ENCODE measurements around the gene AGAP3.

AGAP3 gene

GRCh38 chr7:151126491-151127137 is 40.3 kb downstream of the AGAP3 start:
- Histone ChIP-seq H3K36me3 (replicated peaks) (peaks cover 37% of the 10 kb centered on the region), H3K27ac (no peak overlapping the region), H3K4me3 (ENCODE audit: low read depth, low read length) (no peak overlapping the region), H3K27me3 (replicated peaks) (no peaks in the 10 kb centered on the region)
- TF ChIP-seq, protein P1, sequence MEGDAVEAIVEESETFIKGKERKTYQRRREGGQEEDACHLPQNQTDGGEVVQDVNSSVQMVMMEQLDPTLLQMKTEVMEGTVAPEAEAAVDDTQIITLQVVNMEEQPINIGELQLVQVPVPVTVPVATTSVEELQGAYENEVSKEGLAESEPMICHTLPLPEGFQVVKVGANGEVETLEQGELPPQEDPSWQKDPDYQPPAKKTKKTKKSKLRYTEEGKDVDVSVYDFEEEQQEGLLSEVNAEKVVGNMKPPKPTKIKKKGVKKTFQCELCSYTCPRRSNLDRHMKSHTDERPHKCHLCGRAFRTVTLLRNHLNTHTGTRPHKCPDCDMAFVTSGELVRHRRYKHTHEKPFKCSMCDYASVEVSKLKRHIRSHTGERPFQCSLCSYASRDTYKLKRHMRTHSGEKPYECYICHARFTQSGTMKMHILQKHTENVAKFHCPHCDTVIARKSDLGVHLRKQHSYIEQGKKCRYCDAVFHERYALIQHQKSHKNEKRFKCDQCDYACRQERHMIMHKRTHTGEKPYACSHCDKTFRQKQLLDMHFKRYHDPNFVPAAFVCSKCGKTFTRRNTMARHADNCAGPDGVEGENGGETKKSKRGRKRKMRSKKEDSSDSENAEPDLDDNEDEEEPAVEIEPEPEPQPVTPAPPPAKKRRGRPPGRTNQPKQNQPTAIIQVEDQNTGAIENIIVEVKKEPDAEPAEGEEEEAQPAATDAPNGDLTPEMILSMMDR (IDR thresholded peaks at IDR 0.05; ENCODE audit: low read depth, low read length, missing control alignments): no peak
- DNase-seq: no peak
- in situ Hi-C loops (cut with HindIII; ENCODE audit: low pct_ligation_motif_present, low sequenced_read_pairs): no loop called here

GRCh38 chr7:151128144-151128543 is 41.9 kb downstream of the AGAP3 start:
- H3K36me3 ChIP-seq (replicated peaks): peaks cover 38% of the 10 kb centered on the region
- no peak overlapping the region for H3K27ac ChIP-seq
- H3K4me3 ChIP-seq (ENCODE audit: low read depth, low read length): no peak overlapping the region
- DNase-seq: no peak
- in situ Hi-C loops (cut with HindIII; ENCODE audit: low pct_ligation_motif_present, low sequenced_read_pairs): no loop called here
- TF ChIP-seq, protein P1 (IDR thresholded peaks at IDR 0.05; ENCODE audit: low read depth, low read length, missing control alignments): no peak
- no peaks in the 10 kb centered on the region for H3K27me3 ChIP-seq (replicated peaks)

GRCh38 chr7:151128716-151129115 is 42.4 kb downstream of the AGAP3 start:
- Histone ChIP-seq H3K27ac (no peak overlapping the region), H3K27me3 (replicated peaks) (no peaks in the 10 kb centered on the region), H3K4me3 (ENCODE audit: low read depth, low read length) (no peak overlapping the region), H3K36me3 (replicated peaks) (peaks cover 32% of the 10 kb centered on the region)
- TF ChIP-seq, protein P1 (IDR thresholded peaks at IDR 0.05; ENCODE audit: low read depth, low read length, missing control alignments): no peak
- DNase-seq: no peak
- in situ Hi-C loops (cut with HindIII; ENCODE audit: low pct_ligation_motif_present, low sequenced_read_pairs): no loop called here

DNA sequence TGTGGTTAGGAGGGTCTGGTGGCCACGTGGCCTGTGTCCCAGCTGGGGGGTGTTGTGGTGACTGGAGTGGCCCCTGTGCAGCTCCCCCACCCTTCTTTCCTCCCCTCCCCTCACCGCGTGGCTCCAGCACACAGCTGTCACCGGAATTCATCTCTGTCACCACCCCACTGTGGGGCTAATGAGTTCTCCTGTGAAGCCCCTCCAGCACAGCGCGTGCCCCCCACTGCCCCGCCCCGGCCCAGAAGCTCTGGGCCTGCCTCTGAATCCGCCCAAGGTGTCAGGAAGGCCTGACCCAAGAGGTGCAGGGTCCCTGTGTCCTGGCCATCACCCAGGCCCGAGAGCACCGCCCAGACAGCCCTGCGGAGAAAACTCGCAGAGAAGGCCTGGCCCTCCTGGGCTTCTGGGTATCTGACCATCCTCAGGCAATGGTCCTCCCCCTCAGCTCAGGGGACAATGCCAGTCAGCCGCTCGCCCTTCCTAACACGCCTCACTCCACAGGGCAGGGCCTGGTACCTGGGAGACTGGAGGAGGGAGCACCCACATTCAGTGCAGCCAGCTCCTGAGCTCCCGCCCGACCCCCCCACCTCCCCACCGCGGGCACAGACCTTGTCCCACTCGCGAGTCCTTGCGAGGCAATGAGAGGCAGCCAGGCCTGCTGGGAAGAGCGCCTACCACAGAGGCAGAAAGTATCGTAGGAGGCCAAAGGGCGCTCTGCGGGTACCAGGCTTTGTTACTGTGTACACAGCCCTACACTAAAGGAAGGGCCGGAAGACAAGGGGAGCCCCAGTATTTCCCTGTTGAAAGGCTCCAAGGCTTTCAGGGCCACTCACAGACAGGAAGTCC is 43.1 kb downstream of the AGAP3 start:
- Histone ChIP-seq H3K27ac (no peak overlapping the region), H3K4me3 (ENCODE audit: low read depth, low read length) (no peak overlapping the region), H3K27me3 (replicated peaks) (no peaks in the 10 kb centered on the region), H3K36me3 (replicated peaks) (peaks cover 32% of the 10 kb centered on the region)
- TF ChIP-seq, protein P1 (IDR thresholded peaks at IDR 0.05; ENCODE audit: low read depth, low read length, missing control alignments): no peak
- in situ Hi-C loops (cut with HindIII; ENCODE audit: low pct_ligation_motif_present, low sequenced_read_pairs): no loop called here
- DNase-seq: no peak

DNA sequence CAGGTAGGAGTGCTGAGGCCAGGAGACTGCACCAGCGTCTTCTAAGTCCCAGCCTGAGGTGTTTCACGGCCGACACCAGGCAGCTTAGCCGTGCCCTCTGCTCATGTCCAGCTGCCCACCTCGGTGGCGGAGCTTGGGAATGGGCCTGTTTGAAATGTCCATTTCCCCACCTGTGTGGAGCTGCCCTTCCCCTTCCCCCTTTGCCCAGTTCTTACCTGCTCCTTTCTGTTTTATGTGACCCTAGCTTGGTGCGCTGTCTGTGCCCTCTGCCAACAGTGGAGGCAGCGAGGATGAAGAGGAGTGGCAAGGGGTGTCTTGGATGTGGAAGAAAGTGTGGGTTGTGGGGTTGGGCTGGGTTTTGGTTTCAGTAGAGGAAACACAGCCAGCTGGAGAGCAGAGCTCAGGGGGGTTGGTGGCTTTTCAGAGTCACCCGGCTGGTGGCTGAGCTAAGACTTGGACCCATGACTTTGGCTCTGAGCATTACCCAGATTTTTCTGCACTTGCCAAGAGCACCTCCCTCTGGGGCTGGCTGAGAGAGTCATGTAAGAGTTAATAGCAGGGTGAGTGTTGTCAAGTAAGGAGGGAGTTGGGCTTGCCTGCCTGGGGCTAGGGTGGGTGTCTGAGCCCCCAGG is 43.8 kb downstream of the AGAP3 start:
- Histone ChIP-seq H3K27me3 (replicated peaks) (no peaks in the 10 kb centered on the region), H3K36me3 (replicated peaks) (peaks cover 36% of the 10 kb centered on the region), H3K27ac (no peak overlapping the region), H3K4me3 (ENCODE audit: low read depth, low read length) (no peak overlapping the region)
- in situ Hi-C loops (cut with HindIII; ENCODE audit: low pct_ligation_motif_present, low sequenced_read_pairs): no loop called here
- no peak for DNase-seq
- TF ChIP-seq, protein P1 (IDR thresholded peaks at IDR 0.05; ENCODE audit: low read depth, low read length, missing control alignments): no peak

Measured in brain microvascular endothelial cell (primary cell).